Right lung (tissue), 5 donors: Measurements from ENCODE around the gene FRAT2. TPM values are rescaled to one million over a fixed set of nuclear protein-coding genes. Genes with fewer than 3 reads are reported as not detected.
A peak's percentile ranks its signal among the peaks of the same experiment; 100 is the strongest.

ENCODE experiments used
- DNase-seq, 2 donors: peaks; one replicate each; pipeline ENCODE4 v3.0.0-alpha.2; 2013
- polyA plus RNA-seq, 5 donors: library from polyadenylated mRNA; unstranded; fragments of 120-200 nt; gene quantifications; one replicate each; pipeline versions ENCODE4 v1.2.1 to v1.2.3, GENCODE V29; 2013; ENCODE audit warnings: inconsistent platforms in 1 of 5, low replicate concordance in 1 of 5; ENCODE audit not compliant: insufficient read length in 5 of 5, insufficient read depth in 1 of 5

Gene FRAT2
- polyA plus RNA-seq, 5 donors: 8.0 to 9.5 (median 8.7) TPM

GRCh38 chr10:97328646-97329453 lies 5.7 kb downstream of the FRAT2 start:
- DNase-seq: no peak

GRCh38 chr10:97327348-97328294 lies 6.9 kb downstream of the FRAT2 start:
- DNase-seq: no peak

- DNase-seq: no peak
Observed at GRCh38 chr10:97325754-97326153, 8.8 kb downstream of the FRAT2 start.

- DNase-seq: no peak
Observed at GRCh38 chr10:97323501-97323900, 11.0 kb downstream of the FRAT2 start.

- no peak for DNase-seq
Observed at GRCh38 chr10:97321804-97322190, 12.7 kb downstream of the FRAT2 start.

GRCh38 chr10:97321032-97321803 lies 13.3 kb downstream of the FRAT2 start:
- peak in 1 of 2 donors; percentile 16 for DNase-seq

GRCh38 chr10:97320480-97321031 lies 14.0 kb downstream of the FRAT2 start:
- DNase-seq: no peak

GRCh38 chr10:97319671-97320479 lies 14.7 kb downstream of the FRAT2 start:
- peak in 1 of 2 donors; percentile 34 for DNase-seq

GRCh38 chr10:97318772-97319651 lies 15.5 kb downstream of the FRAT2 start, which contains the start of gene FRAT1:
Gene FRAT1, plus strand, starts transcription at chr10:97319271. Its CDS starts 183 bp downstream, at chr10:97319454.
- DNase-seq: peak; percentile 91 to 92

- no peak for DNase-seq
Observed at GRCh38 chr10:97314671-97315070, 19.9 kb downstream of the FRAT2 start.

- no peak for DNase-seq
Observed at GRCh38 chr10:97312897-97313296, 21.6 kb downstream of the FRAT2 start.

GRCh38 chr10:97311111-97311626 lies 23.4 kb downstream of the FRAT2 start:
- no peak for DNase-seq

- no peak for DNase-seq
Observed at GRCh38 chr10:97307866-97308780, 26.4 kb downstream of the FRAT2 start.

GRCh38 chr10:97307441-97307840 lies 27.1 kb downstream of the FRAT2 start:
- no peak for DNase-seq

- no peak for DNase-seq
Observed at GRCh38 chr10:97302088-97302791, 32.3 kb downstream of the FRAT2 start.

GRCh38 chr10:97300980-97301379 lies 33.5 kb downstream of the FRAT2 start:
- no peak for DNase-seq

- no peak for DNase-seq
Observed at GRCh38 chr10:97298223-97298571, 36.3 kb downstream of the FRAT2 start.
